Measurements from ENCODE around the gene TEX28.
"Not testable (repeated sequence)": the region's sequence is repeated elsewhere in the genome, so short reads cannot be mapped to it uniquely, and the experiment has no call there.

TEX28 gene

DNA sequence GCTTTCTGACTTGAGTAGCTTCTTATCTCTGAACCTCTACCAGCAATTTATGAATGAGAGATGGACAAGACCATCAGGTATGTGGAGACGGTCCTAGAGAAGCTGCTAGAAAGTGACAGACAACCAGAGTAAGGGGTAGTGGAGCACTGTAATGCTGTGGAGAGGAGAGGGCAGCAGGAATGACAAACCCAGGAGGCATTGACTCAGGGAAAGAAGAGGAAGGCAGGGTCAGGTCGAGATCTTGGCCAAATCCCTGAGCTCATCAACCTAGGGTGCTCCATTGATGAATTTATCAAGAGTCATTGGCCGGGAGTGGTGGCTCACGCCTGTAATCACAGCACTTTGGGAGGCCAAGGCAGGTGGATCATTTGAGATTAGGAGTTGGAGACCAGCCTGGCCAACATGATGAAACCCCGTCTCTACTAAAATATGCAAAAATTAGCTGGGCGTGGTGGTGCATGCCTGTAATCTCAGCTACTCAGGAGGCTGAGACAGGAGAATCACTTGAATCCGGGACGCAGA, 54.9 kb downstream of the TEX28 start:
- DNase-seq: not testable (repeated sequence)

- DNase-seq: not testable (repeated sequence)
Measured at GRCh38 chrX:154238939-154239559, 55.9 kb downstream of the TEX28 start.

GRCh38 chrX:154233620-154234019, 61.3 kb downstream of the TEX28 start:
- DNase-seq: not testable (repeated sequence)

DNA sequence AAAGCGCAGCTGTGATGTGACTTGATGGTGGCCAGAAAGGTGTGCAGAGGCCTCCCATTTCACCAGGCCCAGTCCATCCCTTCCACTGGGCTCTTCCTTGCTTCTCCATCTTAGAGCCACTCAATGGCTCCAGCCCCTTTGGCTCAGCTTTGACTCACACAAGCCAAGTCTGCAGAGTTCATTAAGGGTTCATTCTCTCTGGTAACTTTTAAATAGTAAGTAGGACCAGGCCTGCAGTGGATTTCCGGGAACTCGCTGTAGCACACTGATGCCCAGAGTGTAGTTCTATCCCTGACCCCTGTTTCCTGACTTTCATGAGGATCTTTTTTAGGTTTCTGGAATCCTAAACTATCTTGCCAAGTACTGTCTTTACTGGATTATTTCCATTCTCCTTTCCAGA, 63.5 kb downstream of the TEX28 start:
- not testable (repeated sequence) for DNase-seq

DNA sequence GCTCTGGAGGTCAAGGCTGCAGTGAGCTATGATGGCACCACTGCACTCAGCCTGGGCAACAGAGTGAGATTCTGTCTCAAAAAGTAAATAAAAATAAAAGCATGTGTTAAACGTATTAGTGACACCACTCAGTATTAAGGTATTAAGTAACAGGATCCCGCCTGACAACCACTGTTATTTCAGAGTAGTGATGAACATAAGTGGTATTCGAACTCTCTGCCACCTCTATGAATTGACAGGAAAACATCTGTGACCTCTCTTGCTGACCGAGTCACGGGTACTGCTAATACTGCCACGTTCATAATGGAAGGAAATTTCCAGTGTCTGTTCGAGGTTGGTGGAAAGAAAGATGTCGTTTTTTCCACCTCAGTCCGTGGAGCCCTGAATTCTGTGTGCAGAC, 68.2 kb downstream of the TEX28 start:
- DNase-seq: not testable (repeated sequence)

GRCh38 chrX:154225292-154225691, 69.6 kb downstream of the TEX28 start:
- DNase-seq: not testable (repeated sequence)

All from activated naive CD4-positive, alpha-beta T cell treated with anti-CD3 and anti-CD28 coated beads, Interleukin-2, amount 50 U/mL, for 16 hours (primary cell).